ENCODE measurements around the gene ANKRD55. TPM values are rescaled to one million over a fixed set of nuclear protein-coding genes. Genes with fewer than 3 reads are reported as not detected.

The ANKRD55 gene
- total and polyA plus RNA-seq, 2 donors from 2014 or later = 0.26 to 1.2 TPM

DNA sequence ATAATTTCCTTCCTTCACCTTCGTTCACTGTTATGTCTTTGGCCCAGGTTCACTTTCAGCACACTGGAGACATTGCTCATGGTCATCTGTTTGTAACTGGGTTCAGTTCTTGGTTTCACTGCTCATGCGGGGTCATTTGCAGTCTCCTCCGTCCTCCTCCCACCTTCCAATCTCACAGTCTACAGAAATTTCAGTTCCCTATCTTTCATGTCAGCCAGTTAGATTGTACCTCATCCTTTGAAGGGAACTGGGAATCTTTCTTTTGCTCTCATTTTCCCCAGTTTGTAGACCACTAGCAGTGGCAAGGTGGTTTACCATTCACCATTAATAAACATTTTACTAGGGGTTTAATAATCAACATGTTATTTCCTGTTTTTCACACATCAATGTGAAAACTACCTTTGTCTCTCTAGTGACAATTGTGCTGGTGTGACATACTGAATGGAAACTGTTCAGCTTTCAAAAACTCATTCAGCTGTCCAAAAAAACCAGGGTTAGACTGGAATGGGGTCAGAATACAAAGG lies 137.5 kb downstream of the ANKRD55 start:
- TF ChIP-seq, protein P1, sequence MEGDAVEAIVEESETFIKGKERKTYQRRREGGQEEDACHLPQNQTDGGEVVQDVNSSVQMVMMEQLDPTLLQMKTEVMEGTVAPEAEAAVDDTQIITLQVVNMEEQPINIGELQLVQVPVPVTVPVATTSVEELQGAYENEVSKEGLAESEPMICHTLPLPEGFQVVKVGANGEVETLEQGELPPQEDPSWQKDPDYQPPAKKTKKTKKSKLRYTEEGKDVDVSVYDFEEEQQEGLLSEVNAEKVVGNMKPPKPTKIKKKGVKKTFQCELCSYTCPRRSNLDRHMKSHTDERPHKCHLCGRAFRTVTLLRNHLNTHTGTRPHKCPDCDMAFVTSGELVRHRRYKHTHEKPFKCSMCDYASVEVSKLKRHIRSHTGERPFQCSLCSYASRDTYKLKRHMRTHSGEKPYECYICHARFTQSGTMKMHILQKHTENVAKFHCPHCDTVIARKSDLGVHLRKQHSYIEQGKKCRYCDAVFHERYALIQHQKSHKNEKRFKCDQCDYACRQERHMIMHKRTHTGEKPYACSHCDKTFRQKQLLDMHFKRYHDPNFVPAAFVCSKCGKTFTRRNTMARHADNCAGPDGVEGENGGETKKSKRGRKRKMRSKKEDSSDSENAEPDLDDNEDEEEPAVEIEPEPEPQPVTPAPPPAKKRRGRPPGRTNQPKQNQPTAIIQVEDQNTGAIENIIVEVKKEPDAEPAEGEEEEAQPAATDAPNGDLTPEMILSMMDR (IDR thresholded peaks at IDR 0.05; ENCODE audit: borderline replicate concordance, extremely low read depth, insufficient read depth) = no peak

DNA sequence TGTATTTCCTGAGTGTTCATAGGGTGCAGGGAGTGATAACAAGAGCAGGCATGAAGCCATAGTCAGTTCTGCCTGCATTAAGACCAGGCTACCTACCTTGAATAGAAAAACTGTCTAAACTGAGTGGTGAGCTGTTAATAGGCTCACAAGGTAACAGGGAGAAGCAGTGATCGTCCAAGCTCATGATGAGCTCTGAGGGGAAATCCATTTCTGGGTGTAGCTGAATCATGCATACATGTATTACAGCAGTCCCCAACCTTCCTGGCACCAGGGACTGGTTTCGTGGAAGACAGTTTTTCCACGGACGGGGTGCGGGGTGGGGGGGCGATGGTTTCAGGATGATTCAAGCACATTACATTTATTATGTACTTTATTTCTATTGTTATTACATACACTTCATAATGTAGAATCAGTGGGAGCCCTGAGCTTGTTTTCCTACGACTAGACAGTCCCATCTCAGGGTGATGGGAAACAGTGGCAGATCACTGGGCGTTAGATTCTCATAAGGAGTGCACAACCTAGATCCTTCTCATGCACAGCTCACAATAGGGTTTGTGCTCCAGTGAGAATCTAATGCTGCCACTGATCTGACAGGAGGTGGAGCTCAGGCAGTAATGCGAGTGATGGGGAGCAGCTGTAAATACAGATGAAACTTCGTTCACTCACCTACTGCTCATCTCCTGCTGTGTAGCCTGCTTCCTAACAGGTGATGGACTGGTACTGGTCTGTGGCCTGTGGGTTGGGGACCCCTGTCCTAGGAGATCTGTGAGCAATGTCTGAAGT lies 138.4 kb downstream of the ANKRD55 start:
- no peak for FAIRE-seq
- intact Hi-C loops (cut with DNase I) = no loop called here

More for the DNA sequence above, 137.5 kb downstream of the ANKRD55 start:
- Histone ChIP-seq H3K36me3 (ENCODE audit: control insufficient read depth in 2 of 3, insufficient read depth in 3 of 3, low read length in 3 of 3) (no peaks in the 10 kb centered on the region), H3K9me3 (ENCODE audit: control insufficient read depth in 2 of 3, insufficient read depth in 1 of 3, low read length in 3 of 3) (no peaks in the 10 kb centered on the region), H3K4me3 (ENCODE audit: low read length in 3 of 3) (no peak overlapping the region), H3K27ac (ENCODE audit: low read depth in 2 of 2, low read length in 2 of 2) (no peak overlapping the region), H3K27me3 (ENCODE audit: control insufficient read depth, insufficient read depth, low read length) (no peaks in the 10 kb centered on the region), H3K9ac (ENCODE audit: low read length in 3 of 3) (no peak overlapping the region), H3K4me1 (ENCODE audit: control insufficient read depth in 2 of 3, insufficient read depth in 2 of 3, low read depth in 1 of 3, low read length in 3 of 3) (peaks cover 0 to 3% (median 0%) of the 10 kb centered on the region in 3 donors)
- intact Hi-C loops (cut with DNase I) = no loop called here
- FAIRE-seq (no peak), DNase-seq (no peak)

DNA sequence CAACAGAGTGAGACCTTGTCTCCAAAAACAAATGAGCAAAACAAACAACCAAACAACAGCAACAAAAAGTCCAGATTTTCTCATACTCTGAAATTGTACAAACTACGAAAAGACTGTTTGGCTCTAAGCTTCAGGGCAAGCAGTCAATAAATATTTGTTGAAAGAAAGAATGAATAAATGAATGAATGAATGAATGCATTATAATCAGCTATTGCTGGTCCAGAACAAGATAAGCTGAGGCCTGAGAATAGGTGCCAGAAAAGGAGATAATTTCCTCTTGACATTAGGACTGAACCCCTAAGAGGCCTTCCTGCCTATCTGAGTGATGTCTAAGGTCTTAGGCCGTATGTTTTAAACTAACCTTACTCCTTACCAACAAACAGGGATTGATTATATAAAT lies 139.2 kb downstream of the ANKRD55 start:
- Histone ChIP-seq H3K4me3 (ENCODE audit: low read length in 3 of 3) (no peak overlapping the region), H3K9me3 (ENCODE audit: control insufficient read depth in 2 of 3, insufficient read depth in 1 of 3, low read length in 3 of 3) (no peaks in the 10 kb centered on the region), H3K4me1 (ENCODE audit: control insufficient read depth in 2 of 3, insufficient read depth in 2 of 3, low read depth in 1 of 3, low read length in 3 of 3) (peaks cover 0 to 7% (median 4%) of the 10 kb centered on the region in 3 donors), H3K9ac (ENCODE audit: low read length in 3 of 3) (no peak overlapping the region), H3K27ac (ENCODE audit: low read depth in 2 of 2, low read length in 2 of 2) (no peak overlapping the region), H3K36me3 (ENCODE audit: control insufficient read depth in 2 of 3, insufficient read depth in 3 of 3, low read length in 3 of 3) (no peaks in the 10 kb centered on the region), H3K27me3 (ENCODE audit: control insufficient read depth, insufficient read depth, low read length) (no peaks in the 10 kb centered on the region)
- no peak for DNase-seq
- intact Hi-C loops (cut with DNase I) = no loop called here
- TF ChIP-seq, protein P1 (IDR thresholded peaks at IDR 0.05; ENCODE audit: borderline replicate concordance, extremely low read depth, insufficient read depth) = no peak
- FAIRE-seq = no peak

More for the DNA sequence above, 138.4 kb downstream of the ANKRD55 start:
- no peak overlapping the region for H3K27ac ChIP-seq (ENCODE audit: low read depth in 2 of 2, low read length in 2 of 2)
- no peak overlapping the region for H3K4me3 ChIP-seq (ENCODE audit: low read length in 3 of 3)
- H3K4me1 ChIP-seq (ENCODE audit: control insufficient read depth in 2 of 3, insufficient read depth in 2 of 3, low read depth in 1 of 3, low read length in 3 of 3) = peaks cover 0 to 3% (median 0%) of the 10 kb centered on the region in 3 donors
- DNase-seq = no peak
- TF ChIP-seq, protein P1 (IDR thresholded peaks at IDR 0.05; ENCODE audit: borderline replicate concordance, extremely low read depth, insufficient read depth) = no peak
- no peaks in the 10 kb centered on the region for H3K9me3 ChIP-seq (ENCODE audit: control insufficient read depth in 2 of 3, insufficient read depth in 1 of 3, low read length in 3 of 3)
- H3K9ac ChIP-seq (ENCODE audit: low read length in 3 of 3) = no peak overlapping the region
- no peaks in the 10 kb centered on the region for H3K36me3 ChIP-seq (ENCODE audit: control insufficient read depth in 2 of 3, insufficient read depth in 3 of 3, low read length in 3 of 3)
- H3K27me3 ChIP-seq (ENCODE audit: control insufficient read depth, insufficient read depth, low read length) = no peaks in the 10 kb centered on the region

Data from kidney (tissue), 14 donors.